Psoas muscle (tissue), 8 donors: ENCODE results near the gene THADA. TPM values are rescaled to one million over a fixed set of nuclear protein-coding genes. Genes with fewer than 3 reads are reported as not detected.

Source experiments
- ATAC-seq, 4 donors: fragments of 200-7000 bp; cut with Tn5 transposase; one replicate each; pipeline ENCODE4 v1.9.1; 2020; ENCODE audit warnings: moderate library complexity in 3 of 4, mild to moderate bottlenecking in 2 of 4
- DNase-seq, 2 donors: peaks; one replicate each; pipeline ENCODE4 v3.0.0-alpha.2; 2020
- H3K27ac ChIP-seq: fragments of 200-600 bp; one replicate; pipeline ENCODE4 v1.8.0; 2022
- H3K27me3 ChIP-seq, 3 donors: fragments of 200-600 bp in 1 of 3; one replicate each; pipeline versions ENCODE4 v1.6.1 to v1.8.0; 2013 to 2022; ENCODE audit warnings: low read length in 2 of 3, mild to moderate bottlenecking in 2 of 3, moderate library complexity in 1 of 3; ENCODE audit not compliant: insufficient read depth in 3 of 3
- H3K36me3 ChIP-seq, 2 donors: fragments of 200-600 bp in 1 of 2; one replicate each; pipeline versions ENCODE4 v1.6.1 to v1.8.0; 2013 to 2022; ENCODE audit warnings: low read depth in 1 of 2, mild to moderate bottlenecking in 1 of 2, moderate library complexity in 1 of 2; ENCODE audit not compliant: insufficient read depth in 1 of 2
- H3K4me1 ChIP-seq: fragments of 200-600 bp; one replicate; pipeline ENCODE4 v1.8.0; 2022
- H3K4me3 ChIP-seq: fragments of 200-600 bp; one replicate; pipeline ENCODE4 v1.8.0; 2022; ENCODE audit warnings: mild to moderate bottlenecking
- H3K9me3 ChIP-seq: fragments of 200-600 bp; one replicate; pipeline ENCODE4 v1.8.0; 2022
- WGBS, 3 donors: extraction: QIAGEN DNeasy Blood & Tissue Kit; methylation state at CpG; one replicate each; pipeline versions ENCODE4 v1.1.6 to v1.1.7; 2013; 5-methylcytosine and 5-hydroxymethylcytosine counted together
- intact Hi-C, 2 donors: fragments of 100-400 bp; cut with DNase I; formaldehyde crosslinking; loops; one replicate each; pipeline versions ENCODE4 v1.11.0 to v1.14.2; 2022
- polyA plus RNA-seq, 3 donors: library from polyadenylated mRNA; stranded (reverse); fragments of 200-250 nt; gene quantifications; one replicate each; pipeline ENCODE4 v1.2.3, GENCODE V29; 2013
- total RNA-seq, 4 donors: library from RNA; stranded (reverse); fragmentation: NEBNext Ultra II Directional in 2 of 4; extraction: Animal tissue kit (Norgen Biotek cat#: 25700) in 2 of 4; gene quantifications; one replicate each; pipeline versions ENCODE4 v1.2.1 to v1.2.4, GENCODE V29; 2021 to 2023
- TF ChIP-seq, protein P1 (sequence below): fragments of 200-600 bp; IDR thresholded peaks from one replicate; pipeline ENCODE4 v1.8.0; 2022; ENCODE audit warnings: antibody characterized with exemption
- donor health status: healthy with polysubstance abuse.
- donor health status: DM: no; HTN: no; CAD: no; lungs with moderate emphysema.
- donor health status: Bipolar disorder and iron deficiency.
- donor health status: healthy.
- donor health status: DM: yes; HTN: yes; CAD: no.
- donor health status: DM: no; HTN: no; CAD: no.
- donor health status: DM: no; HTN: no; CAD: no.
- donor health status: DM: yes; HTN: yes; CAD: no.

THADA gene
- total and polyA plus RNA-seq, 7 donors = 8.1 to 17.4 (median 11.6) TPM

DNA sequence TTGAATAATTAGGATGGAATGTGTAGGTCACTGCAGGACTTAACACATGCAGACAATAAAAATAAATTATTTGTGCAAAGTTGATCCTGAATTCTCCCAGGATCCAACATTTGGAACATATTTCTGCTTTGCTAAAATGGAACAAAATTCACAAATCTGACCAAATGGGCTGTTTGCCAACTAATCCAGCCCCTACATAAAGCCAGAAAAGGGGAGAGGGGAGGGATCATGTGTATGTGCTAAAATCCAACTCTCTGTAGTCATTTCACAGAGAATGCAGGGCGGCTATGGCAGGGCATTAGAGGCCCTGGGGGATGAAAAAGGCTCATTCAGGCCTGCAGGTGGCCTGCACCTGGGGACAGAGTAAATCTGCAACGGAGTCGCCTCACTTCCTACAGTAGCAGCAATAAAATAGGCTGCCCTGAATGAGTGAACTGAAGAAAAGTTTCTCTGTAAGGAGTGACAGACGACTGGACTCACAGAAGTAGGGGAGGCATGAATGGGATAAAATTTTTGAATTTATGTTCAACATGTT is 365.4 kb downstream of the THADA start:
- DNase-seq = no peak
- no peak for ATAC-seq
- TF ChIP-seq, protein P1, sequence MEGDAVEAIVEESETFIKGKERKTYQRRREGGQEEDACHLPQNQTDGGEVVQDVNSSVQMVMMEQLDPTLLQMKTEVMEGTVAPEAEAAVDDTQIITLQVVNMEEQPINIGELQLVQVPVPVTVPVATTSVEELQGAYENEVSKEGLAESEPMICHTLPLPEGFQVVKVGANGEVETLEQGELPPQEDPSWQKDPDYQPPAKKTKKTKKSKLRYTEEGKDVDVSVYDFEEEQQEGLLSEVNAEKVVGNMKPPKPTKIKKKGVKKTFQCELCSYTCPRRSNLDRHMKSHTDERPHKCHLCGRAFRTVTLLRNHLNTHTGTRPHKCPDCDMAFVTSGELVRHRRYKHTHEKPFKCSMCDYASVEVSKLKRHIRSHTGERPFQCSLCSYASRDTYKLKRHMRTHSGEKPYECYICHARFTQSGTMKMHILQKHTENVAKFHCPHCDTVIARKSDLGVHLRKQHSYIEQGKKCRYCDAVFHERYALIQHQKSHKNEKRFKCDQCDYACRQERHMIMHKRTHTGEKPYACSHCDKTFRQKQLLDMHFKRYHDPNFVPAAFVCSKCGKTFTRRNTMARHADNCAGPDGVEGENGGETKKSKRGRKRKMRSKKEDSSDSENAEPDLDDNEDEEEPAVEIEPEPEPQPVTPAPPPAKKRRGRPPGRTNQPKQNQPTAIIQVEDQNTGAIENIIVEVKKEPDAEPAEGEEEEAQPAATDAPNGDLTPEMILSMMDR = no peak
- Histone ChIP-seq H3K4me3 (no peak overlapping the region), H3K9me3 (no peaks in the 10 kb centered on the region), H3K36me3 (peaks cover 0 to 16% of the 10 kb centered on the region in 2 donors), H3K4me1 (peaks cover 22% of the 10 kb centered on the region), H3K27me3 (no peaks in the 10 kb centered on the region), H3K27ac (peak overlapping the region; percentile 23)
- intact Hi-C loops = loop anchor here in 1 of 2 donors (5.0 kb wide), 2 partner anchors 252 to 403 kb away; no protein-coding TSS in a partner anchor
- WGBS, 3 donors = 75 to 88% (median 86%) methylated on average over 4 of the region's 4 CpGs

DNA sequence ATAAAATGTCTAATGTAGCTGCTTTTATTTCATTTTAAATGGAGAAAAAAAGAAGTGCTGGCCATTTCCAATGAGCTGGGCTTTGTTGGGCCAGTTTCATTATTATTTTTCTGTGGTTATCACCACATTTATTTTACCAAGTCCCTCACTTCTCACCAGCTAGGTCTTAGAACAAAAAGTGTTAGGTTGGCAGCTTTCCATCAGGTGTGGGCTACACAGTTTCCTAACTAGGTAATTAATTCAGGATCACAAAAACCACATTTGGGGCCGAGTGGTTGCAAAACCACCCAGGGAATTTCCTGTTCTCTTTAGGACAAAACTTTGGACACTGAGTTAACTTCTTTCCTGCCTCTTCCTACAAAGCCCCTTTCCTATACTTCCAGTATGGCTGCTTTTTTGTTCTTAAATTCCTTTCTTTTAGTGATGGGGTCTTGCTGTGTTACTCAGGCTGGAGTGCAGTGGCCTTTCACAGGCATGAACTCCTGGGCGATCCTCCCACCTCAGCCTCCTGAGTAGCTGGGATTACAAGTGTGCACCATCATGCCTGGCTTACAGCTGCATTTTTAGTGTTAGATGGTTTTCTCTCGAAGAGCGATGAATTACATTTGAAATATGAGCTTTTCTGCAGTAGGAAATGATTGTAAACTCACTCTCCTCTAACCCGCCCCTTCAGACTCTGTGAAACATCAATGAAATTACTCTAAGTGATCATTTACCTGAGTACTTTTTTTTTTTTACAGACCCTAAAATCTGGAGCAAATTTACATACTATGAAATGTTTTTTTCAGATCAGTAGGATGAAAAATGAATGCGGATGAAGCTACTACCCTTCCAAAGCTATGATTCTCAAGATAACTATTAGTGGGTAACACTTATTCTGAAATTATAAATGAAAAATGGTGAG is 366.8 kb downstream of the THADA start:
- Histone ChIP-seq H3K27ac (peak overlapping the region; percentile 91), H3K27me3 (no peaks in the 10 kb centered on the region), H3K36me3 (peaks cover 7 to 30% of the 10 kb centered on the region in 2 donors), H3K4me1 (peaks cover 22% of the 10 kb centered on the region), H3K9me3 (no peaks in the 10 kb centered on the region), H3K4me3 (no peak overlapping the region)
- intact Hi-C loops = loop anchor here (1.0 to 5.0 kb wide), 10 partner anchors 97 to 400 kb away; no protein-coding TSS in a partner anchor
- ATAC-seq (no peak), DNase-seq (no peak)
- 43 to 57% (median 48%) methylated on average over 6 of the region's 6 CpGs for WGBS, 3 donors
- TF ChIP-seq, protein P1 = no peak

DNA sequence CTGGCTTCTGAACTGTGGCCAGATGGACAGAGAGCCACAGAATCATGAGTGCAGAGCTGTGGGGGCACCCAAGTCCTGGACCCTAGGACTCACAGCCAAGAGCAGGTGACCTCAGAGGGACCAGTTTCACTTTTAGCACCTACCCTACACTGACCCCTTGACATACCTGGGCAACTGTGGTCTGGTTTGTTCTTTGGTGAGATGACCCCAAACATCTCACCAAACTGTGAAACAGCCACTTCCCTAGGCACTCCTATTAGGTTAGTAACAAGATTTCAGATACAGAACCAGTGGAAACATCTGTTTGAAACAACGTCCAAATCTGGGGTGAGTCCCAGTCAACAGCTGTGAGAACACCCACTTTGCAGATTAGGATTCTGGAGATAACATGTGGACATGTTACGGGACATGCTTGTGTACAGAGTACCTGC is 367.5 kb downstream of the THADA start:
- Histone ChIP-seq H3K4me3 (peak overlapping the region; percentile 75), H3K27me3 (no peaks in the 10 kb centered on the region), H3K36me3 (peaks cover 7 to 37% of the 10 kb centered on the region in 2 donors), H3K9me3 (no peaks in the 10 kb centered on the region), H3K27ac (peak overlapping the region; percentile 91), H3K4me1 (peaks cover 22% of the 10 kb centered on the region)
- ATAC-seq (no peak), DNase-seq (no peak)
- TF ChIP-seq, protein P1 = no peak
- intact Hi-C loops = loop anchor here (1.0 to 5.0 kb wide), 8 partner anchors 96 to 400 kb away; no protein-coding TSS in a partner anchor
- WGBS, 3 donors = 38 to 50% (median 41%) methylated on average over 2 of the region's 2 CpGs

DNA sequence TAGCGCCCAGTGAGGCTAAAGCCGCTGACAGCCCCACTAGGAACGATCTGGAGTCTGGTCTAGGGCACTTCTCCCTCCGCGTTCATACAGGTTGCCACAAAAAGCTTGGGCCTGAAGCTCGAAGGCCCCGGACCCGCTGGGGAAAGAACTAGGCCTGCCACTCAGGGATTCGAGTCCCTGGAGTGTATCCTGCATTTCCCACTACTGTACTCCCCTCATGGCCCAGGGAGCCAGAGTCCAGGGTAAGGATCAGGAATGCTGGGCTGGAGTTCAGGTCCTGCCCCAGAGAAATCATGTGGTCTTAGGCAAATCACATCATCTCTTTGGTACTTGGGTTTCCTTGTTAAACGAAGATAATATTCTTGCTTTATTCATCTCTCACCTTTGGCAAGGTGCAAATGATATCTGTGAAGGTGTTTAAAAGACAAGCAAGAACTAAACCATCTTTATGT is 368.0 kb downstream of the THADA start:
- TF ChIP-seq, protein P1 = no peak
- H3K36me3 ChIP-seq = peaks cover 7 to 41% of the 10 kb centered on the region in 2 donors
- H3K27ac ChIP-seq = peak overlapping the region; percentile 91
- H3K9me3 ChIP-seq = no peaks in the 10 kb centered on the region
- H3K4me3 ChIP-seq = peak overlapping the region; percentile 75
- ATAC-seq (no peak), DNase-seq (peak in 1 of 2 donors; percentile 56)
- H3K4me1 ChIP-seq = peaks cover 26% of the 10 kb centered on the region
- WGBS, 3 donors = 1 to 5% (median 4%) methylated on average over 10 of the region's 10 CpGs
- H3K27me3 ChIP-seq = no peaks in the 10 kb centered on the region
- intact Hi-C loops = loop anchor here (1.0 to 5.0 kb wide), 9 partner anchors 96 to 399 kb away; no protein-coding TSS in a partner anchor
